Measurements from ENCODE around the gene CLDN14. TPM values are rescaled to one million over a fixed set of nuclear protein-coding genes. Genes with fewer than 3 reads are reported as not detected.

The CLDN14 gene
- total and polyA plus RNA-seq, 2 experiments from 2014 or later = not detected

DNA sequence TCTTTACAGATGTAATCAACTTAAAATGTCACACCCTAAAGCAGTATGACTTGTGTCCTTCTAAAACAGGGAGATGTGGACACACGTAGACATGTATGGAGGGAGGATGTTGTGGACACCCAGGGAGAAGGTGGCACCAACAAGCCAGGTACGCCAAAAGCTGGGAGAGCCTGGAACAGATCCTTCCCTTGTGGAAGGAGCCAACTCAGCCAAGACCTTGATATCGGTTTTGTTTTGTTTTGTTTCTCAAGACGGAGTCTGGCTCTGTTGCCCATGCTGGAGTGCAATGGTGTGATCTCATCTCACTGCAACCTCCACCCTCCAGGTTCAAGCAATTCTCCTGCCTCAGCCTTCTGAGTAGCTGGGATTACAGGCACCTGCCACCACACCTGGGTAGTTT, 49.1 kb downstream of the CLDN14 start:
- Histone ChIP-seq H3K36me3 (ENCODE audit: insufficient read depth) (no peaks in the 10 kb centered on the region; the same call in 1 of the 2 replicates), H3K9me2 (ENCODE audit: insufficient read depth) (no peaks in the 10 kb centered on the region), H4K20me1 (replicated peaks; ENCODE audit: insufficient read depth) (no peaks in the 10 kb centered on the region), H3K27me3 (ENCODE audit: insufficient read depth) (no peaks in the 10 kb centered on the region), H3K79me2 (replicated peaks; ENCODE audit: insufficient read depth) (no peaks in the 10 kb centered on the region), H3K4me1 (ENCODE audit: insufficient read depth) (peaks cover 4% of the 10 kb centered on the region; the same call in 1 of the 2 replicates), H2AFZ (no peak overlapping the region), H3K4me2 (no peak overlapping the region), H3K27ac (ENCODE audit: low read depth) (no peak overlapping the region), H3F3A (replicated peaks; ENCODE audit: low read depth) (0 out of 2 replicates have a peak, but pooled peaks cover 4% of the 10 kb centered on the region), H3K4me3 (no peak overlapping the region)
- Mint-ChIP-seq H3K4me1 (peaks cover 10% of the 10 kb centered on the region; the same call in 2 of the 3 replicates), H3K4me3 (no peak overlapping the region), H3K27ac (no peak overlapping the region), H3K36me3 (ENCODE audit: low read depth) (no peaks in the 10 kb centered on the region), H3K9me3 (no peaks in the 10 kb centered on the region; the same call in 2 of the 3 replicates), H3K27me3 (ENCODE audit: insufficient read depth, low read depth, poor library complexity) (peaks cover 9% of the 10 kb centered on the region)
- ATAC-seq = no peak
- TF ChIP-seq JUNB (IDR thresholded peaks at IDR 0.05; ENCODE audit: unreplicated experiment) (no peak), CREB1 (CRISPR knock-in tag; IDR thresholded peaks at IDR 0.05; ENCODE audit: low read depth) (no peak), ZNF114 (CRISPR knock-in tag; IDR thresholded peaks at IDR 0.05) (no peak), EZH2phosphoT487 (IDR thresholded peaks at IDR 0.05; ENCODE audit: unreplicated experiment) (no peak)
- TF ChIP-seq, protein P1, sequence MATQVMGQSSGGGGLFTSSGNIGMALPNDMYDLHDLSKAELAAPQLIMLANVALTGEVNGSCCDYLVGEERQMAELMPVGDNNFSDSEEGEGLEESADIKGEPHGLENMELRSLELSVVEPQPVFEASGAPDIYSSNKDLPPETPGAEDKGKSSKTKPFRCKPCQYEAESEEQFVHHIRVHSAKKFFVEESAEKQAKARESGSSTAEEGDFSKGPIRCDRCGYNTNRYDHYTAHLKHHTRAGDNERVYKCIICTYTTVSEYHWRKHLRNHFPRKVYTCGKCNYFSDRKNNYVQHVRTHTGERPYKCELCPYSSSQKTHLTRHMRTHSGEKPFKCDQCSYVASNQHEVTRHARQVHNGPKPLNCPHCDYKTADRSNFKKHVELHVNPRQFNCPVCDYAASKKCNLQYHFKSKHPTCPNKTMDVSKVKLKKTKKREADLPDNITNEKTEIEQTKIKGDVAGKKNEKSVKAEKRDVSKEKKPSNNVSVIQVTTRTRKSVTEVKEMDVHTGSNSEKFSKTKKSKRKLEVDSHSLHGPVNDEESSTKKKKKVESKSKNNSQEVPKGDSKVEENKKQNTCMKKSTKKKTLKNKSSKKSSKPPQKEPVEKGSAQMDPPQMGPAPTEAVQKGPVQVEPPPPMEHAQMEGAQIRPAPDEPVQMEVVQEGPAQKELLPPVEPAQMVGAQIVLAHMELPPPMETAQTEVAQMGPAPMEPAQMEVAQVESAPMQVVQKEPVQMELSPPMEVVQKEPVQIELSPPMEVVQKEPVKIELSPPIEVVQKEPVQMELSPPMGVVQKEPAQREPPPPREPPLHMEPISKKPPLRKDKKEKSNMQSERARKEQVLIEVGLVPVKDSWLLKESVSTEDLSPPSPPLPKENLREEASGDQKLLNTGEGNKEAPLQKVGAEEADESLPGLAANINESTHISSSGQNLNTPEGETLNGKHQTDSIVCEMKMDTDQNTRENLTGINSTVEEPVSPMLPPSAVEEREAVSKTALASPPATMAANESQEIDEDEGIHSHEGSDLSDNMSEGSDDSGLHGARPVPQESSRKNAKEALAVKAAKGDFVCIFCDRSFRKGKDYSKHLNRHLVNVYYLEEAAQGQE (IDR thresholded peaks at IDR 0.05; ENCODE audit: unreplicated experiment) = no peak
- DNase-seq (ENCODE audit: low spot score) = no peak

DNA sequence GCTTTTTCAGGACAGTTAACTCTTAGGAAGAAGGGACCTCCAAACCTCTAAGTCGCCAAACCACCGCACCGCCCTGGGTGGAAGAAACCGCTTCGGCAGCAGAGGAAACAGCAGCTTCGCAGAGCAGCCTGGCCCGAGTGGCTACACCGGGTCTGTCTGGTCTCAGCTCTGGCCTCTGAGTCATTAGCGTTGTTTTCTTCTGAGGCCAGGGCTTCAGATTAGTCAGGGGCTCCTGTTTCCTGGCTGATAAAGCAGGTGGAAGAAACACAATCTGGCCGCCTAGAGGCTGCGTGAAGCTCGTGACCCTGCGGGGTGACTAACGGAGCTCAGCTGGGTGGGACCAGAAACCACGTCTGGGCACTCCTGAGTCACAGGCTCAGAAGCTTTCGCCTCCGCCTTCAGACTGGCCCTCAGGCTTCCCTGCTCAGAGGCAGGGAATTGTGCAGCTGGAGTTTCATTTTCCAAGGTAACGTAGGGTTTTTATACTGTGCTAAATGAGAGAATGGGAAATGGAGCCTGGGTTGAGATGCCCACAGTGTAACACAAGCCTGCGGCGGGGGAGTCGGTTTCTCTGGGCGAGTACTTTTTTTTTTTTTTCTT, 49.9 kb downstream of the CLDN14 start:
- H4K20me1 ChIP-seq (replicated peaks; ENCODE audit: insufficient read depth) = no peaks in the 10 kb centered on the region

More for the DNA sequence above, 49.9 kb downstream of the CLDN14 start:
- ATAC-seq = peak; percentile 88
- Mint-ChIP-seq H3K27me3 (ENCODE audit: insufficient read depth, low read depth, poor library complexity) (peaks cover 12% of the 10 kb centered on the region), H3K4me3 (no peak overlapping the region), H3K36me3 (ENCODE audit: low read depth) (no peaks in the 10 kb centered on the region), H3K4me1 (peaks cover 12% of the 10 kb centered on the region), H3K9me3 (no peaks in the 10 kb centered on the region; the same call in 2 of the 3 replicates), H3K27ac (peak overlapping the region; percentile 80; the same call in 1 of the 2 replicates)
- Histone ChIP-seq H3K36me3 (ENCODE audit: insufficient read depth) (no peaks in the 10 kb centered on the region; the same call in 1 of the 2 replicates), H3K27ac (ENCODE audit: low read depth) (no peak overlapping the region), H3K9me2 (ENCODE audit: insufficient read depth) (no peaks in the 10 kb centered on the region), H3K4me1 (ENCODE audit: insufficient read depth) (peaks cover 4% of the 10 kb centered on the region; the same call in 1 of the 2 replicates), H3K27me3 (ENCODE audit: insufficient read depth) (no peaks in the 10 kb centered on the region), H3K4me2 (no peak overlapping the region), H3K79me2 (replicated peaks; ENCODE audit: insufficient read depth) (no peaks in the 10 kb centered on the region), H3F3A (replicated peaks; ENCODE audit: low read depth) (0 out of 2 replicates have a peak, but pooled peaks cover 4% of the 10 kb centered on the region), H2AFZ (peak overlapping the region; percentile 86), H3K4me3 (no peak overlapping the region)
- peak; percentile 79 for DNase-seq (ENCODE audit: low spot score)
- TF ChIP-seq ZNF114 (CRISPR knock-in tag; IDR thresholded peaks at IDR 0.05) = no peak
- TF ChIP-seq, protein P2, sequence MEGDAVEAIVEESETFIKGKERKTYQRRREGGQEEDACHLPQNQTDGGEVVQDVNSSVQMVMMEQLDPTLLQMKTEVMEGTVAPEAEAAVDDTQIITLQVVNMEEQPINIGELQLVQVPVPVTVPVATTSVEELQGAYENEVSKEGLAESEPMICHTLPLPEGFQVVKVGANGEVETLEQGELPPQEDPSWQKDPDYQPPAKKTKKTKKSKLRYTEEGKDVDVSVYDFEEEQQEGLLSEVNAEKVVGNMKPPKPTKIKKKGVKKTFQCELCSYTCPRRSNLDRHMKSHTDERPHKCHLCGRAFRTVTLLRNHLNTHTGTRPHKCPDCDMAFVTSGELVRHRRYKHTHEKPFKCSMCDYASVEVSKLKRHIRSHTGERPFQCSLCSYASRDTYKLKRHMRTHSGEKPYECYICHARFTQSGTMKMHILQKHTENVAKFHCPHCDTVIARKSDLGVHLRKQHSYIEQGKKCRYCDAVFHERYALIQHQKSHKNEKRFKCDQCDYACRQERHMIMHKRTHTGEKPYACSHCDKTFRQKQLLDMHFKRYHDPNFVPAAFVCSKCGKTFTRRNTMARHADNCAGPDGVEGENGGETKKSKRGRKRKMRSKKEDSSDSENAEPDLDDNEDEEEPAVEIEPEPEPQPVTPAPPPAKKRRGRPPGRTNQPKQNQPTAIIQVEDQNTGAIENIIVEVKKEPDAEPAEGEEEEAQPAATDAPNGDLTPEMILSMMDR (conservative IDR thresholded peaks at IDR 0.05; ENCODE audit: low read depth in 2 of 2) = 0 out of 4 replicates have a peak, but pooled peaks of 1 of the 2 experiments have one; percentile 11
- TF ChIP-seq EZH2 (IDR thresholded peaks at IDR 0.05; ENCODE audit: low read depth, unreplicated experiment) = no peak
- TF ChIP-seq JUNB (IDR thresholded peaks at IDR 0.05; ENCODE audit: unreplicated experiment) = no peak
